Ovary (tissue), 3 donors: Measurements from ENCODE around the gene BRAF.

Experiments
- EP300 ChIP-seq: sonication (generic); formaldehyde crosslinking; IDR thresholded peaks from one replicate; pipeline ENCODE4 v1.6.1; 2017; ENCODE audit warnings: antibody characterized with exemption
- POLR2A ChIP-seq: fragments of 450-650 bp; IDR thresholded peaks from one replicate; pipeline ENCODE4 v1.6.1; 2017; ENCODE audit warnings: antibody characterized with exemption, mild to moderate bottlenecking, moderate library complexity
- TF ChIP-seq, protein P1 (sequence below), 3 donors: fragments of 450-650 bp in 2 of 3; fragments of 200-600 bp in 1 of 3; IDR thresholded peaks; one replicate each; pipeline versions ENCODE4 v1.5.1 to v1.8.0; 2016 to 2022; ENCODE audit warnings: antibody characterized with exemption in 3 of 3, mild to moderate bottlenecking in 1 of 3
- donor health status: DM: no; HTN: no; CAD: no.

DNA sequence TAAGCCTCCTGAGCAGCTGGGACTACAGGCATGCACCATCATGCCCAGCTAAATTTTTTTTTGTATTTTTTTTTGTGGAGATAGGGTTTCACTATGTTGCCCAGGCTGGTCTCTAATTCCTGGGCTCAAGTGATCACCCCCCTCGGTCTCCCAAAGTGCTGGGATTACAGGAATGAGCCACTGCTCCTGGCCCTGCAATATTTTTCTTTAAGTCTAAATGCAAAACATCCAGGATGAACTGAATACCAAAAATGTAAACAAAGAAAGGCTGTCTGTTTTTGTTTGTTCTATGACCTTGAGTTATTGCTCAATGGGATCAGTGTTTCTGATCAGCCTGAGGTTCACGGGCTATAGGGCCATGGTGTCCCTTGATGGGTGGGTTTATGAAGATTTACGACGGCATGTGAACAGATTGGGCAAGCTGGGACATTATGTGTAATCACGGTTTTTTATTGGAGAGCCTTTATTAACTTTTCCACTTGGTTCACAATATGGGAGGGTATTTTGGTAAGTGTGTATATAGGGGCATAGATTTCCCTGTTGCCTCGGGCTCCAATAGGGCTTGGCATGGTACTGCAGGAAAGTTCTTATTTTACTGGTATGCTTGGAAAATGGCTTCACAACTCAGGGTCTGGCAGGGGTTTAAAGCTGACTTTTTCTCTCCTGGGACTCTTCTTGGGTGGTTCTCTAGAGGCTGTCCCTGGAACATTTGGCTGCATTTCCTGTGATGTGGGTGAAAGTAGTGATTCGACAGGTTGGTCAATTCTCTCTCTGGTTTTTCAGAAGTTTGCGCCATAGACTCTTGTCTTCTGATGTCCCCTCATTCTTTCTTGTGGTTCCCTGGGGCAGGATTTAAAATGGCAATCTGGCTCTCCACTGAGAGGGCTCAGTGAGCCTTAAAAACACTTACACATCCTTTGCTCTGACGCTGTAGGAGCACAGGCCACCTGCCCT lies 48.4 kb upstream of the BRAF start:
- TF ChIP-seq, protein P1, sequence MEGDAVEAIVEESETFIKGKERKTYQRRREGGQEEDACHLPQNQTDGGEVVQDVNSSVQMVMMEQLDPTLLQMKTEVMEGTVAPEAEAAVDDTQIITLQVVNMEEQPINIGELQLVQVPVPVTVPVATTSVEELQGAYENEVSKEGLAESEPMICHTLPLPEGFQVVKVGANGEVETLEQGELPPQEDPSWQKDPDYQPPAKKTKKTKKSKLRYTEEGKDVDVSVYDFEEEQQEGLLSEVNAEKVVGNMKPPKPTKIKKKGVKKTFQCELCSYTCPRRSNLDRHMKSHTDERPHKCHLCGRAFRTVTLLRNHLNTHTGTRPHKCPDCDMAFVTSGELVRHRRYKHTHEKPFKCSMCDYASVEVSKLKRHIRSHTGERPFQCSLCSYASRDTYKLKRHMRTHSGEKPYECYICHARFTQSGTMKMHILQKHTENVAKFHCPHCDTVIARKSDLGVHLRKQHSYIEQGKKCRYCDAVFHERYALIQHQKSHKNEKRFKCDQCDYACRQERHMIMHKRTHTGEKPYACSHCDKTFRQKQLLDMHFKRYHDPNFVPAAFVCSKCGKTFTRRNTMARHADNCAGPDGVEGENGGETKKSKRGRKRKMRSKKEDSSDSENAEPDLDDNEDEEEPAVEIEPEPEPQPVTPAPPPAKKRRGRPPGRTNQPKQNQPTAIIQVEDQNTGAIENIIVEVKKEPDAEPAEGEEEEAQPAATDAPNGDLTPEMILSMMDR (IDR thresholded peaks at IDR 0.05): no peak
- TF ChIP-seq EP300 (no peak), POLR2A (no peak)
